DLD1 (cell line): ENCODE results near the gene PSTPIP2.
"Not testable (repeated sequence)": the region's sequence is repeated elsewhere in the genome, so short reads cannot be mapped to it uniquely, and the experiment has no call there.

Source experiments
- in situ Hi-C: cut with HindIII; loops from 2 replicates; pipeline ENCODE4 v1.10.0; 2017; ENCODE audit warnings: low sequenced_read_pairs

PSTPIP2 gene

DNA sequence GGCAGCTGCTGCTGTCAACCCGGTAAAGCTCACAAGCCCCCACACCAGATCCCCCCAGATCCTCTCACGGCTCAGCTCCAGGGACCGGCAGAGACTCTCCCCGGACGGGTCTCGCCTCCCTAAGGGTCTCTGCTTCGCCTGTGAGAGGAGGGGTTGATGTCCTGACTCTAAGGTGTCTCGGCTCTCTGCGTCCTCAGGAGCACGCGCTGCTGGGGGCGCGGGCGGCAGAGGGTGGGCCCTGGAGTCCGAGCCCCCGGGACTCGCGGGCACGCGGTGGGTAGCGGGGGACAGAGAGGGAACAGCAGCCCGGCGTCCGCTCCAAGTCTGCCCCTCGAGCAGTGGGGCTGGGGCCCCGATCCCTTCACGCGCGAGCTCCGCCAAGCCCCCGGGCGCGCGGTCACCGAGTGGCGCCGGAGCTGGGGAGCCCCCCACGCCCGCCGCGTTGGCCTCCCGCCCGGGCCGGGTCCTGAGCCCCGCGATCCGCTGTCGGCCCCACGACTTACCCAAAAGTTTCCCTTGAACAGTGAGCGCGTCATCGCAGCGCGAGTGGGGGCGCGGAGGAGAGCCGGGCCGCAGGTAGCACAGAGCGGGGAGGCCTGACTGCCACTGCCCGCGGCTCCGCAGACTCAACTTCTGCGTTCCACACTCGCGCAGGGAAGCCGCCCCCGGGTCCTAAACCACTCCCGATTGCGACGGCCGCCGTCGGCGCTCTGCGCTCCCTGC lies at the start of gene PSTPIP2:
TSS of gene PSTPIP2 (minus strand) at position 608 of the 723 bp plus-strand sequence. CDS start at position 536, 72 bp downstream.
- in situ Hi-C loops, result no loop called here

DNA sequence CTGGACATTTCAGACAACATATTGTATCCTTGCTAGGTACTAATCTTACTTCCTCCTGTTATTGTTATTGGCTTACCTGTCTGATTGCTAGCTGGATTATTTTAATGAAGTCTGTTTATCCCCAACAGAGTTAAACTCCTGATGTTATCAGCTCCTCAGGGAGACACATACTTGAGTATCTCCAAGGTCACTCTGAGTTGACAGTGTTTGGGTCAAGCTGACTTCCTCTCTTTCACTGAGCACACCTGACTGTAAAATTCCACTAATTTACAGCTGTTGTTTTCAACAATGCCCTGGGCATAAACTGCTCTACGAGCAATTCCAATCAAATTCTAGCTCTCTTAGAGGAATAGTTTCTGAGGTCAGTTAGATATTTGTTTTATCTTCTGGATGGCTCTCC lies 41.7 kb upstream of the PSTPIP2 start:
- in situ Hi-C loops, result no loop called here

DNA sequence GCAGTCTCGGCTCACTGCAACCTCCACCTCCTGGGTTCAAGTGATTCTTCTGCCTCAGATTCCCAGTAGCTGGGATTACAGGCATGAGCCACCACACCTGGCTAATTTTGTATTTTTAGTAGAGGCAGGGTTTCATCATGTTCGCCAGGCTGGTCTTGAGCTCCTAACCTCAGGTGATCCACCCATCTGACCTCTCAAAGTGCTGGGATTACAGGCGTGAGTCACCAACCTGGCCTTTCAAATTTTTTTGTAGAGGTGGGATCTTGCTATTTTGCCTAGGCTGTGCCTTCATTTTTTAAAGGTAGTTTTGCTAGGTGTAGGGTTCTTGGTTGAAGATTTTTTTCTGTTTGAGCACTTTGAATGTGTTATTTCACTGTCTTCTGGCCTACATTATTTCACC lies 38.3 kb upstream of the PSTPIP2 start:
- in situ Hi-C loops, result no loop called here

GRCh38 chr18:46109386-46109785 lies 37.3 kb upstream of the PSTPIP2 start:
- in situ Hi-C loops, result no loop called here

- in situ Hi-C loops, result no loop called here
Measured at GRCh38 chr18:46104128-46104911, 32.3 kb upstream of the PSTPIP2 start, which contains the start of gene HAUS1. Gene HAUS1, plus strand, starts transcription at chr18:46104385. Its CDS starts 27 bp downstream, at chr18:46104412.

GRCh38 chr18:46099463-46099862 lies 27.4 kb upstream of the PSTPIP2 start:
- in situ Hi-C loops, result no loop called here

DNA sequence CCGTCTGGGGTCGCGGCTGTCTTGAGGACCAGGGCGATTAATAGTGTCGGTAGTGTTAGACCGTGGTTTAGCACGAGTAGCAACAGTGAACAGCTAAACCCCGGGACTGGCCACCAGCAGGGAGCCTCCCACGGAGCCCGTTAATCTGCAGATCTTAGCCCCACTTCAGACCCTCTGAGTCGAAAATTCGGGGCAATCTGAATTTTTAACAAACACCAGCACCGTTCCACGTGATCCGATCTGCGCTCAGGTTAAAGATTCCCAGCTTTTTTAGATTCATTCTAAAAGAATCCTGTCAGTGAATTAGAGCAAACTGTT lies 26.5 kb upstream of the PSTPIP2 start:
- in situ Hi-C loops, result no loop called here

- in situ Hi-C loops, result no loop called here
Measured at GRCh38 chr18:46097801-46098615, 25.9 kb upstream of the PSTPIP2 start, which contains the start of gene ATP5F1A. Gene ATP5F1A, minus strand, starts transcription at chr18:46098296. Its CDS starts 65 bp downstream, at chr18:46098231.

DNA sequence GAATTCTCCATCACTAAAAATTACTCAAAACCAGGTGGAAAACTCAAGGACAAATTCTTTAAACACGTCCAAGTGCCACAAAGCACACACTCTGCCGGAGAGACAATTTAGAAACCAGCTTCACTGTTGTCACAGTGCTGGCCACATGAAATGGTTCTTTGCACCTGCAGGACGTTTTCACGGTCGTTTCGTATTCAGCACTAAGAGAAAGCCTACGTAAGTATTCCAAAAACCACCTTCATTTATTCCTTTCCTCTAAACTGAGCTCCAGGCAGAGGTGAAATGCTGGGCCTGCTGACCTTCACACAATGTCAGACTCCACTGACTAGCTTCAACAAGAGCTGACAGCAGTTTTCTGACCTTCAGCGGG lies 25.4 kb upstream of the PSTPIP2 start:
- in situ Hi-C loops, result no loop called here

- in situ Hi-C loops, result no loop called here
Measured at GRCh38 chr18:46096651-46097300, 24.7 kb upstream of the PSTPIP2 start.

DNA sequence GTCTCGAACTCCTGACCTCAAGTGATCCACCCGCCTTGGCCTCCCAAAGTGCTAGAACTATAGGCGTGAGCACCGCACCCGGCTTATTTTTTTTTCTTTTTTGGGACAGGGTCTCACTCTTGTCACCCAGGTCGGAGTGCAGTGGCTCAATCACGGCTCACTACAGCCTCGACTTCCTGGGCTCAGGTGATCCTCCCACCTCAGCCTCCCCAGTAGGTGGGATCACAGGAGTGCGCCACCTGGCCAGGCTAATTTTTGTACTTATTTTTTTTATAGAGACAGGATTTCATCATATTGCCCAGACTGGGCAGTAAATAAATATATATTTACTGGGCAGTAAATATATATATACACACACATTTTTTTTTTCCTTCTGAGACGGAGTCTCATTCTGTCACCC lies 23.5 kb upstream of the PSTPIP2 start:
- in situ Hi-C loops, result no loop called here

- in situ Hi-C loops, result not testable (repeated sequence)
Measured at GRCh38 chr18:46088501-46088900, 16.4 kb upstream of the PSTPIP2 start.

DNA sequence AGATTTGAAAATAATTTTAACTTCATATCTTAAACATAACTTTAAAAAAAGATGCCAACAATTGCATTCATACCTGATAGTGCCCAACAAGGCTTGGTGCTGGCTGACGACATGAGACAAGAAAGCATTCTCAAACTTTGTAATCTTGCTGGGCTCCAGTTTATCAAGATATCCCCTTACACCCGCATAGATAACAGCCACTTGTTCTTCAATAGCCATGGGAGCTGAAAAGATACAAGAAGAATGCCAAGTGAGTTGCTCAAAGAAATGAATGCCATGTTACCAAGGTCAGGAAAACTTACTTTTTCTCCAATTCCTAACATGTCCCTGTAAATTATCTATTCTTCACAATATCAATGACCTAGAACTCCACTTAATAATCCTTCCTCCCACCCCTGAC lies 12.4 kb upstream of the PSTPIP2 start:
- in situ Hi-C loops, result no loop called here

DNA sequence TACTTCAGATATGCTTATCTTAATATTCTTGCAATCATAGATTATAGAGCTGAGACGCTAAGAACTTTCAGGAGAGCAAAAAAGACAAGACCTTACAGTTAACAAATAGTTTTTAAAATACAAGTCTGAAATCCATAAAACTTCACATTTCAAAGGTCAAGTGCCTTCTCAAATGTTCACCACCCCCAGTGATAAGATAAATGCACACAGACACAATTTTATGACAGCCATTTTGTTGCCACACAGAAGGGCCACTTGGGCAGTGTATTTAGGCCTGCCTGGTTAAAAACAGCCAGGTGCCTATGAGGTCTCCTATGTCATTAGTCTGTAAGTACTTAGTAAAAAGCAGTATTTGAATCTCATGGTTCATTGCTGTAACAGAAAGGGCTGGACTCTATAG lies 8.1 kb upstream of the PSTPIP2 start:
- in situ Hi-C loops, result no loop called here

GRCh38 chr18:46079336-46079735 lies 7.3 kb upstream of the PSTPIP2 start:
- in situ Hi-C loops, result no loop called here

- in situ Hi-C loops, result no loop called here
Measured at GRCh38 chr18:46073474-46074331, 1.6 kb upstream of the PSTPIP2 start.

DNA sequence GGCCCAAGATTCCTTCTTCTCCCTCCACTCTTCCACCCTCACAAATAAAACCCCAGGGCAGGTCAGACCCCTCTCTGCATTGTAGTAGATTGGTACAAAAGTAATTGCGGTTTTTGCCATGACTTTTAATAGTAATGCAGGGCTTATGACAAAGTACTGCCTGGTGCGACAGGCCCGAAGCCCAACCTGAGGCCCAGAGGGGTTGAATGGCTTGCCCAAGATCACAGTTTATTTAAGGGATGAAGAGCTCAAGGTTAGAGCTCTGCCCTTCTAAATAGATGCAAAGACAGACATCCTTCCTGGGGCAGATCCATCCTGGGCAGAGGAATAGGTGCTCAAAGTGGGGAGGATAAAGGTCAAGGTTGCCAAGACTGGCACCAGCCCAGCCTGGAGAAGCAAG lies 899 bp upstream of the PSTPIP2 start:
- in situ Hi-C loops, result no loop called here

- in situ Hi-C loops, result no loop called here
Measured at GRCh38 chr18:46072376-46072867, 362 bp upstream of the PSTPIP2 start.

DNA sequence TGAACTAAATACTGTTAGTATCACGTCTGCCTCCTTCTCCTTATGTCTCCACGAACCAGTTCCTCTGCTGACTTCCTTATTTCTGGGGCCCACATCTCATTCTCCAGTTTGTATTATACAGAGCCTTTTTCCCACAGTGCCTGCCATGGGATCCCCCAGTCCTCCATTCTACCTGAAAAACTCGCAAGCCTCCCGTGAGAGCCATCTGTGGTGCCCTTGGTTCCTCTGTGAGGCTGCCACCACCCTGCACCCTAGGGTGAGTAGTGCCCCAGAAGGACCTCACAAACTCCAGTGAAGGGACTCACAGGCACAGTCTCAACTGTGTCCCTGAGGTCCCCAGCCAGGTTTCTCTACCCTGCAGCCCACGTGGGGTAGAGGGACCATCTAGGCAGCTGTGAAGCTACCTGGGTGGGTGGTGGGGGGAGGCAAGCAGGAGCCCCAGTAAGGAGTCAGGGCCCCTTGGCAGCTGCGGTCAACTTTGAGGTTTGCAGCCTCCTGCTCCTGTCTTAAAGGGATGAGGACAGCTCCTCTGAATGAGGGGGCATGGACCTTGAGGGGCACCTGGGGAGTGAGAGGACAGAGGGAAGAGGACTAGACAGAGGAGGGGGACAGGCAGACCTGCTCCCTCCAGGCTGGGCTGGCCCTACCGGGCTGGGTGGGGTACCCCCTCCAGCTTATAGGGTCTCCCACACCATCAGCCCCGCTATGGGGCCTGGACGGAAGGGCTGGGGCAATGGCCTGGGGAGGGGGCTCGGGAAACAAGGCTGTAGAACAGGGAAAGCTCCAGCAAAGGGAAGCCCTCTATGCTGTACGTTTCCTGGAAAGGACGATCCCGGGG lies 1.0 kb downstream of the PSTPIP2 start:
- in situ Hi-C loops, result no loop called here
